Calu3 (cell line): ENCODE data around the gene MIDN. TPM values are rescaled to one million over a fixed set of nuclear protein-coding genes. Genes with fewer than 3 reads are reported as not detected.

Experiments used
- BruUV-seq: library from RNA; stranded (reverse); fragments of 400-500 nt; replicated peaks from 2 replicates; lab custom pipeline; 2021; lab: Mats Ljungman, UMichigan
- CTCF ChIA-PET: fragments of 300-600 bp; sonication (Branson Sonifier 250); formaldehyde crosslinking; loops from one replicate; lab custom pipeline; 2022; ENCODE audit warnings: antibody characterized with exemption; lab: Charles Lee
- DNase-seq: peaks from one replicate; pipeline ENCODE4 v3.0.0; 2022
- H3K27ac Mint-ChIP-seq: one replicate; pipeline ENCODE4 v1.8.0; 2022; ENCODE audit warnings: mixed read lengths; ENCODE audit not compliant: unreplicated experiment
- H3K27me3 Mint-ChIP-seq: one replicate; pipeline ENCODE4 v1.8.0; 2022; ENCODE audit warnings: mixed read lengths; ENCODE audit not compliant: unreplicated experiment
- H3K36me3 Mint-ChIP-seq: one replicate; pipeline ENCODE4 v1.8.0; 2022; ENCODE audit warnings: mild to moderate bottlenecking, moderate library complexity, mixed read lengths; ENCODE audit not compliant: insufficient read depth, unreplicated experiment
- H3K4me1 Mint-ChIP-seq: one replicate; pipeline ENCODE4 v1.8.0; 2022; ENCODE audit warnings: mild to moderate bottlenecking, low read depth, mixed read lengths; ENCODE audit not compliant: unreplicated experiment
- H3K4me3 Mint-ChIP-seq: one replicate; pipeline ENCODE4 v1.8.0; 2022; ENCODE audit warnings: mild to moderate bottlenecking, low read depth, moderate library complexity, mixed read lengths; ENCODE audit not compliant: unreplicated experiment
- H3K9me3 Mint-ChIP-seq: one replicate; pipeline ENCODE4 v1.8.0; 2022; ENCODE audit warnings: low read depth, mixed read lengths; ENCODE audit not compliant: unreplicated experiment
- CTCF ChIP-seq: fragments of 200-600 bp; IDR thresholded peaks from one replicate; pipeline ENCODE4 v1.8.0; 2022; ENCODE audit warnings: antibody characterized with exemption; ENCODE audit not compliant: unreplicated experiment
- intact Hi-C: fragments of 100-400 bp; cut with micrococcal nuclease; formaldehyde crosslinking; loops from one replicate; pipeline ENCODE4 v1.10.0; 2022; ENCODE audit not compliant: unreplicated experiment
- total RNA-seq: library from RNA; stranded (reverse); gene quantifications from 2 replicates; pipeline ENCODE4 v1.2.3, GENCODE V29; 2022

The MIDN gene
- total RNA-seq, 1 experiment from 2014 or later, result 61.8 TPM

- peak; percentile 76 for DNase-seq
- Mint-ChIP-seq H3K27ac (no peak overlapping the region), H3K4me3 (peak overlapping the region; percentile 70), H3K27me3 (no peaks in the 10 kb centered on the region), H3K9me3 (no peaks in the 10 kb centered on the region), H3K36me3 (peaks cover 51% of the 10 kb centered on the region), H3K4me1 (peaks cover 7% of the 10 kb centered on the region)
- TF ChIP-seq CTCF, result peak; percentile 65
- CTCF ChIA-PET, result interaction anchor here (0.6 kb wide), 1 partner anchor 21 kb away, joined by 4 read pairs; no protein-coding TSS in a partner anchor
- BruUV-seq, result TSS peak; percentile 60
- intact Hi-C loops, result no loop called here
Observed at GRCh38 chr19:1248786-1249297, 459 bp downstream of the MIDN start.

- Mint-ChIP-seq H3K4me3 (peak overlapping the region; percentile 70), H3K9me3 (no peaks in the 10 kb centered on the region), H3K27ac (no peak overlapping the region), H3K36me3 (peaks cover 57% of the 10 kb centered on the region), H3K27me3 (no peaks in the 10 kb centered on the region), H3K4me1 (peaks cover 5% of the 10 kb centered on the region)
- intact Hi-C loops, result no loop called here
- DNase-seq, result peak; percentile 88
- no peak for TF ChIP-seq CTCF
- CTCF ChIA-PET, result interaction anchor here (0.6 kb wide), 1 partner anchor 20 kb away, joined by 4 read pairs; no protein-coding TSS in a partner anchor
- no TSS peak for BruUV-seq
Observed at GRCh38 chr19:1249298-1249989, 1.1 kb downstream of the MIDN start.

GRCh38 chr19:1249990-1250436 is 1.6 kb downstream of the MIDN start:
- Mint-ChIP-seq H3K27ac (no peak overlapping the region), H3K4me1 (no peaks in the 10 kb centered on the region), H3K27me3 (no peaks in the 10 kb centered on the region), H3K36me3 (peaks cover 63% of the 10 kb centered on the region), H3K9me3 (no peaks in the 10 kb centered on the region), H3K4me3 (peak overlapping the region; percentile 70)
- DNase-seq, result no peak
- intact Hi-C loops, result no loop called here
- CTCF ChIA-PET, result no interaction called here
- no peak for TF ChIP-seq CTCF
- BruUV-seq, result TSS peak; percentile 15

GRCh38 chr19:1250437-1251260 is 2.3 kb downstream of the MIDN start:
- no peak for DNase-seq
- H3K36me3 Mint-ChIP-seq, result peaks cover 69% of the 10 kb centered on the region
- peak overlapping the region; percentile 93 for H3K27ac Mint-ChIP-seq
- H3K4me3 Mint-ChIP-seq, result peak overlapping the region; percentile 88
- H3K9me3 Mint-ChIP-seq, result no peaks in the 10 kb centered on the region
- H3K4me1 Mint-ChIP-seq, result no peaks in the 10 kb centered on the region
- no TSS peak for BruUV-seq
- H3K27me3 Mint-ChIP-seq, result no peaks in the 10 kb centered on the region
- CTCF ChIA-PET, result no interaction called here
- TF ChIP-seq CTCF, result no peak
- intact Hi-C loops, result no loop called here
